HFFc6 (cell line): ENCODE measurements around the gene SYNGR2. TPM values are rescaled to one million over a fixed set of nuclear protein-coding genes. Genes with fewer than 3 reads are reported as not detected.
A peak's percentile ranks its signal among the peaks of the same experiment; 100 is the strongest.

Experiments used
- DNase-seq: peaks from one replicate; pipeline ENCODE4 v3.0.0-alpha.2; 2018
- H3K27ac Mint-ChIP-seq: 2 replicates; pipeline ENCODE4 v1.8.0; 2020; ENCODE audit warnings: mild to moderate bottlenecking, mixed read lengths
- H3K27me3 Mint-ChIP-seq: 2 replicates; pipeline ENCODE4 v1.8.0; 2021; ENCODE audit warnings: mild to moderate bottlenecking, moderate library complexity, mixed read lengths; ENCODE audit not compliant: insufficient read depth
- H3K36me3 Mint-ChIP-seq: 2 replicates; pipeline ENCODE4 v1.8.0; 2021; ENCODE audit warnings: low read depth, mixed read lengths
- H3K4me1 Mint-ChIP-seq: 2 replicates; pipeline ENCODE4 v1.8.0; 2020; ENCODE audit warnings: low read depth, mixed read lengths
- H3K4me3 Mint-ChIP-seq: 2 replicates; pipeline ENCODE4 v1.8.0; 2020; ENCODE audit warnings: mild to moderate bottlenecking, moderate library complexity, mixed read lengths
- H3K9me3 Mint-ChIP-seq: 2 replicates; pipeline ENCODE4 v1.8.0; 2020; ENCODE audit warnings: mild to moderate bottlenecking, mixed read lengths
- total RNA-seq, 6 experiments: library from RNA; stranded (reverse); fragmentation: NEBNext Ultra II Directional; extraction: Animal tissue kit (Norgen Biotek cat#: 25700); gene quantifications; 2 replicates in 1 of 6; 3 replicates in 5 of 6; pipeline ENCODE4 v1.2.3, GENCODE V29; 2021
- TF ChIP-seq, protein P1 (sequence below): fragments of 200-600 bp; sonication (generic); IDR thresholded peaks from 2 replicates; pipeline ENCODE4 v1.5.0; 2021; ENCODE audit warnings: antibody characterized with exemption, mild to moderate bottlenecking

The SYNGR2 gene
- total RNA-seq, 6 experiments from 2014 or later = 44.6 to 104 (median 54.7) TPM

- no peaks in the 10 kb centered on the region for H3K36me3 Mint-ChIP-seq
- DNase-seq = no peak
- peaks cover 10% of the 10 kb centered on the region for H3K4me1 Mint-ChIP-seq
- H3K9me3 Mint-ChIP-seq = no peaks in the 10 kb centered on the region
- no peak overlapping the region for H3K4me3 Mint-ChIP-seq
- H3K27me3 Mint-ChIP-seq = peaks cover 4% of the 10 kb centered on the region
- TF ChIP-seq, protein P1, sequence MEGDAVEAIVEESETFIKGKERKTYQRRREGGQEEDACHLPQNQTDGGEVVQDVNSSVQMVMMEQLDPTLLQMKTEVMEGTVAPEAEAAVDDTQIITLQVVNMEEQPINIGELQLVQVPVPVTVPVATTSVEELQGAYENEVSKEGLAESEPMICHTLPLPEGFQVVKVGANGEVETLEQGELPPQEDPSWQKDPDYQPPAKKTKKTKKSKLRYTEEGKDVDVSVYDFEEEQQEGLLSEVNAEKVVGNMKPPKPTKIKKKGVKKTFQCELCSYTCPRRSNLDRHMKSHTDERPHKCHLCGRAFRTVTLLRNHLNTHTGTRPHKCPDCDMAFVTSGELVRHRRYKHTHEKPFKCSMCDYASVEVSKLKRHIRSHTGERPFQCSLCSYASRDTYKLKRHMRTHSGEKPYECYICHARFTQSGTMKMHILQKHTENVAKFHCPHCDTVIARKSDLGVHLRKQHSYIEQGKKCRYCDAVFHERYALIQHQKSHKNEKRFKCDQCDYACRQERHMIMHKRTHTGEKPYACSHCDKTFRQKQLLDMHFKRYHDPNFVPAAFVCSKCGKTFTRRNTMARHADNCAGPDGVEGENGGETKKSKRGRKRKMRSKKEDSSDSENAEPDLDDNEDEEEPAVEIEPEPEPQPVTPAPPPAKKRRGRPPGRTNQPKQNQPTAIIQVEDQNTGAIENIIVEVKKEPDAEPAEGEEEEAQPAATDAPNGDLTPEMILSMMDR = no peak
- H3K27ac Mint-ChIP-seq = no peak overlapping the region
These were observed 4.3 kb upstream of the SYNGR2 start for GRCh38 chr17:78163881-78164747.

DNA sequence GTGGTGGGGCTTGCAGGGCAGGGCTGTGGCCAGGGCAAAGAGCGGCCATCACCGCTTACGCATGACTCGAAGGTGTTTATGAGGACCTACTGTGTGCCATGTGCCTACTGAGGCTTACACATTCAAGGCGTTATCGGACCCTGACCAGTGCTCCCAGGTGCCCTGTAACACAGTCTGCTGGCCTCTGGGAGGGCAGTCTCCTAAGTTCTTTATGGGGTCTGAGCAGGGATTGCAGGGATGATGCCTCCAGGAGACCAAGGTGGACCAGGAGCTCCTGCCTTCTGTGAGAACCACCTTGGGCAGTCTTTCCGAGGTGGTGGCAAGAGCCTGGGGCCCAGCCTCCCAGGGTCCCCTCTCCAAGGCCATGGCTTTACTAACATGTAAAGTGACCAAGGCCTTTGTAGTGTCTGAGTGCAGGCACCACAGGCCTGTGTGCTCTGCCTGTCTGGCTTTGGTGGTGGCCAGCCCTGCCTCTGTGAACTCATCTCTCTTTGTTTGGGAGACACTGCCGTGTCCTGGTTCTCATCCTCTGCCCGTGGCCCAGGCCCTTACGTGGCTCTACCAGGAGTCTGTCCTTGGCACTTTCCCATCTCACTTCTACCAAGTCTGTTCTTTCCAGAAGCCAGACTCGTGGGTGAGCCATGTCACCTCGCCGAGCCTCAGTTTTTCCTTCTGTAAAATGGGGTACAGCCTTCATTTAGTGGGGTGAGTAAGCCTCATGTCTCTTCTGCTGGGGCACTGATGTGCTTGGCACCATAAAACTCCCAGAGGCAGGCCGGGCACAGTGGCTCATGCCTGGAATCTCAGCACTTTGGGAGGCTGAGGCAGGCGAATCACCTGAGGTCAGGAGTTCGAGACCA lies 3.4 kb upstream of the SYNGR2 start:
- Mint-ChIP-seq H3K9me3 (no peaks in the 10 kb centered on the region), H3K27ac (no peak overlapping the region), H3K27me3 (peaks cover 4% of the 10 kb centered on the region), H3K4me3 (no peak overlapping the region), H3K4me1 (peaks cover 3% of the 10 kb centered on the region), H3K36me3 (no peaks in the 10 kb centered on the region)
- DNase-seq = no peak
- TF ChIP-seq, protein P1 = no peak

DNA sequence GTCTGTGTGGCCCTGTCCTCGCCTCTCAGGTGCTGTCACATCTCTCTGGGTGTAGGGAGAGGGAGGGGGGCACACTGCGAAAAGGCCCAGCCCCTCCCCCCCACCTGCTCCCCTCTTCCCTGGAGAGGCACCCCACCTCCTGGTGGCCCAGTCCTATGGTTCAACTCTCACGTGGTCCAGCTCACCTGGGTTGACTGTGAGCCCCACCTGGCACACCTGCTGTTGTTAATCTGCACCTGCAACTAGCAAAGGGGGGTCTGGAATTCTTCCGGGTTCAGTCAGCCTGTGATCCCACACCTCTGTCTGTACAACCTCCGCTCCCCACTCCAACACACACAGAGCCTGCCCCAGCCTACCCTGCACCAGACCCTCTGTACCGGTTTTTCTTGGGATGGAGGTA lies 2.0 kb upstream of the SYNGR2 start:
- Mint-ChIP-seq H3K27ac (no peak overlapping the region), H3K36me3 (no peaks in the 10 kb centered on the region), H3K9me3 (no peaks in the 10 kb centered on the region), H3K4me3 (no peak overlapping the region), H3K27me3 (peaks cover 4% of the 10 kb centered on the region), H3K4me1 (no peaks in the 10 kb centered on the region)
- TF ChIP-seq, protein P1 = no peak
- DNase-seq = no peak

DNA sequence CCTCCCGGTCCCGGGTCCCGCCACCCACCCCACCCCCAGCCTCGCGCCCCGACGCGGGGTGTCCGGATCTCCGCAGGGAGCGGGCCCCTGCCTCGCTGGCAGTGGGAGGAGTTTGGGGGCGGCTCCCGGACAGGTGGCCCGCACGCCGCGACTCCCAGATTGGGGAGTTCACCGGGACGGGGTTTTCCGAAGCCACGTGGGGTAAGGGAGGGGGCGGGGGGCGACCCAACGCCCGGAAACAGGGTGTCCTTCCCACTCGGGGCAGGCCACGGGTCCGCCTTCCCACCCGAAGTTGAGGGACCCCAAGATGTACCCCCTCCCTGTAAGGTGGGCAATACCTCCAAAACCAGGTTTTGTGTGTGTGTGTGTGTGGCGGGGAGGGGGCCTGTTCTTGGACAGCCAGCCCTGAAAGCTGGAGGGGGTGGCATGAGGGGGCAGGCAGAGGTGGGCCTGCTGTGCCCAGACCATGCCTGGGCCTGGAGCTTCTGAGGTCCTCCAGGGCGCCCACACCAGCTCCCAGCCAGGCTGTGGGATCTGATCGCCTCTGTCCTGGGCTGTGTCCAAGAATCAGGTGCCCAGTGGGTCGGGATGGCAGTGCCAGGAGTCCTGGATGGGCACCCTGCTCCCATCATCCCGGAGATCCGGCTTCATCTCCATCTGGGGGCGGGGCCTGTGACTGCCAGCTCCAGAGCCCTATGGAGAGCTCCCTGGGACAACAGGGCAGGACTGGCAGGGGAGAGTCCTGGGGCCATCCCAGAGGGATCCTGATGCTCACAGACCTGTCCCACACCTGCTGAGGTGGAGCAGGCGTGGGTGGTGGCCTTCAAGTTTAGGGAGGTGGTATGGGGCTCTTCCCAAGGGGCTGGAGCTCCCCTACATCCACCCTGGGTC lies 767 bp downstream of the SYNGR2 start:
- 0 out of 2 replicates have a peak overlapping the region, but pooled peaks have one; percentile 26 for H3K27ac Mint-ChIP-seq
- H3K4me1 Mint-ChIP-seq = peaks cover 12% of the 10 kb centered on the region
- peaks cover under 1% of the 10 kb centered on the region; the same call in 1 of the 2 replicates for H3K27me3 Mint-ChIP-seq
- TF ChIP-seq, protein P1 = no peak
- peak; percentile 52 for DNase-seq
- peak overlapping the region; percentile 83 for H3K4me3 Mint-ChIP-seq
- no peaks in the 10 kb centered on the region for H3K9me3 Mint-ChIP-seq
- no peaks in the 10 kb centered on the region; the same call in 1 of the 2 replicates for H3K36me3 Mint-ChIP-seq
